ENCODE results near the gene NGF.

DNA sequence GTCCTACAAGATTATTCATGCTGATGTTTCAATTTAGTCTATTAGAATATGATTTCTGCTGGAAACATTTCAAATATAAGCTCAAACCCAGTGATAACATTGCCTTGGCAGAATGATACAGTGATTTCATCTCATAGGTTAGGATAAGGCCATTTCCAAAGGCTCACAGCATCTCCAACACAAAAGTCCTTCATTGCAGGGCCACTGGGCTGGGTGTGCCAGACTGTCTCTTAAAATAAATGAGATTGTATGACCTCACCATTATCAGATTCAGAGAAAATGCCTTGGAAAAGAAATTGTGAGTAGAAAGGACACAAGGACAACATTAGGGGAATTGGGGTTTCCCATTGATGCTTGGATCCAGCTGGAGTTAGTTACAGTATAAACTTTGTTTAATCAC is 30.4 kb downstream of the NGF start:
- TF ChIP-seq, protein P1, sequence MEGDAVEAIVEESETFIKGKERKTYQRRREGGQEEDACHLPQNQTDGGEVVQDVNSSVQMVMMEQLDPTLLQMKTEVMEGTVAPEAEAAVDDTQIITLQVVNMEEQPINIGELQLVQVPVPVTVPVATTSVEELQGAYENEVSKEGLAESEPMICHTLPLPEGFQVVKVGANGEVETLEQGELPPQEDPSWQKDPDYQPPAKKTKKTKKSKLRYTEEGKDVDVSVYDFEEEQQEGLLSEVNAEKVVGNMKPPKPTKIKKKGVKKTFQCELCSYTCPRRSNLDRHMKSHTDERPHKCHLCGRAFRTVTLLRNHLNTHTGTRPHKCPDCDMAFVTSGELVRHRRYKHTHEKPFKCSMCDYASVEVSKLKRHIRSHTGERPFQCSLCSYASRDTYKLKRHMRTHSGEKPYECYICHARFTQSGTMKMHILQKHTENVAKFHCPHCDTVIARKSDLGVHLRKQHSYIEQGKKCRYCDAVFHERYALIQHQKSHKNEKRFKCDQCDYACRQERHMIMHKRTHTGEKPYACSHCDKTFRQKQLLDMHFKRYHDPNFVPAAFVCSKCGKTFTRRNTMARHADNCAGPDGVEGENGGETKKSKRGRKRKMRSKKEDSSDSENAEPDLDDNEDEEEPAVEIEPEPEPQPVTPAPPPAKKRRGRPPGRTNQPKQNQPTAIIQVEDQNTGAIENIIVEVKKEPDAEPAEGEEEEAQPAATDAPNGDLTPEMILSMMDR (IDR thresholded peaks at IDR 0.05) = no peak
- TF ChIP-seq POLR2AphosphoS5 (IDR thresholded peaks at IDR 0.05) (no peak), POLR2A (IDR thresholded peaks at IDR 0.05) (no peak)

Data from transverse colon (tissue), 4 donors.